Gastrocnemius medialis (tissue), 4 donors: ENCODE results near the gene ZAR1L.

Experiments
- CTCF ChIP-seq, 5 experiments: fragments of 450-650 bp in 3 of 5; fragments of 200-600 bp in 2 of 5; sonication (generic) in 2 of 5; IDR thresholded peaks in 4 of 5; conservative IDR thresholded peaks in 1 of 5; 1 replicate in 4 of 5; 2 replicates in 1 of 5; pipeline ENCODE4 v1.5.1; 2016 to 2019; ENCODE audit warnings: antibody characterized with exemption in 5 of 5, mild to moderate bottlenecking in 3 of 5, moderate library complexity in 3 of 5
- POLR2A ChIP-seq, 2 donors: fragments of 450-650 bp; IDR thresholded peaks; one replicate each; pipeline ENCODE4 v1.6.1; 2017; ENCODE audit warnings: antibody characterized with exemption in 2 of 2, mild to moderate bottlenecking in 2 of 2, moderate library complexity in 2 of 2

GRCh38 chr13:32309312-32310133, 5.6 kb downstream of the ZAR1L start:
- no peak for TF ChIP-seq CTCF (IDR thresholded peaks at IDR 0.05 in 4 of 5, conservative IDR thresholded peaks at IDR 0.05 in 1 of 5)
- TF ChIP-seq POLR2A (IDR thresholded peaks at IDR 0.05): no peak
